ENCODE data around the gene ATG13. TPM values are rescaled to one million over a fixed set of nuclear protein-coding genes. Genes with fewer than 3 reads are reported as not detected.

ATG13 gene
- total and polyA plus RNA-seq, 2 of the 4 experiments (the other 2 are of a cell fraction) = 43.0 to 49.7 TPM

DNA sequence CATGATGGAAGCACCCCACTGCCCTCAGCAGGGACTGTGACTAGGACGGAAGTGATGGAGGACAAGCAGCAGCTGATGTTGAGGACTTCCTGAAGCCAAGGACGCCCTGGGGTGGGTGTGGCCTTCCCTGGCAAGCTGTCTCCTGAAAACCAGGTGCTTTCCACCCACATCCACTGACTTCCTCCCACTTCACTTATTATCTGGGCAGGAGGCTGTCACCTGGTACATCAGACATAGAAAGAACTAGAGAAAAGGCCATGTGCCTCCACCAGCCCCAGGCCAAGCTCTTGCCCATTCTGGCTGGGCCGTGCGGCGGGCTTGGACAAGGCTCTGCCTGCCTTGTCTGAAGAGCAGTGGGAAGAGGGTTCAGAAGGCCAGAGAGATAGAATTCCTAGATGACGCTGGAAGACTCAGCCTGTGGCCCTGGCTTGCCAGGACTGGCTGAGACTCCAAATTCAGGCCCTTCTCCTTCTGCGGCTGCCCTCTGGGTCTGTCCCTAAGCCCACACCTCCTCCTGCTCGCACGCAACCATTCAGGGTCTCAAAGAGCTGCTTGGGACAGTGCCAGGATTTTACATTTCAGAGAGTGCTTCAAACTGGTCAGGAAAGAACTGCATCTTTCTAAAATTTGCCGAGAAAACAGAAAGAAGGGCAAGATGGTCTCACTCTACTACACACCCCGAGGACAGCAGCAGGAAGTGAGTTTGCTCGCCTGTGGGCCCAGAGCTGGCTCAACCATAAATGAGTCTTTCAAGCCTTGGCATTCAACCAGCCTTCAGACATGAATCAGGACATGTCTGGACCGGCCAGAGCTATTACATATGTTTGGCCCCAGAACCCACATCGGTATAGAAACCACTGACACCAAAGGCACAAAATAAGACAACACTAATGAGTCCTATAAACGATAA lies 69.8 kb downstream of the ATG13 start:
- H3K9ac ChIP-seq (ENCODE audit: low read depth, low read length) = peak overlapping the region; percentile 64
- peak overlapping the region; percentile 78 for H4K91ac ChIP-seq (ENCODE audit: insufficient read depth, low read depth, low read length)
- ATAC-seq (ENCODE audit: low read depth) (peak; percentile 85), DNase-seq (peak; percentile 91)
- peak overlapping the region; percentile 95 for H4K5ac ChIP-seq (ENCODE audit: low read depth, low read length)
- H3K79me1 ChIP-seq (ENCODE audit: low read depth in 1 of 2, low read length in 2 of 2) = peaks cover 15 to 38% of the 10 kb centered on the region in 2 experiments
- intact Hi-C loops (cut with micrococcal nuclease) (loop anchor here (10.0 kb wide), 1 partner anchor 302 kb away; the partner anchor contains the start of gene MDK), in situ Hi-C loops (cut with MboI; ENCODE audit: low sequenced_read_pairs) (no loop called here), dilution Hi-C loops (cut with HindIII; ENCODE audit: low sequenced_read_pairs, unreplicated experiment) (no loop called here)
- no TSS peak for BruUV-seq (replicated peaks)
- peak overlapping the region; percentile 60 to 85 for H4K8ac ChIP-seq (ENCODE audit: low read depth in 2 of 2, low read length in 2 of 2)
- peak overlapping the region; percentile 77 for H2BK120ac ChIP-seq (ENCODE audit: low read depth, low read length)
- H3K4me1 ChIP-seq (ENCODE audit: control insufficient read depth, insufficient read depth, low read length) = peaks cover 18% of the 10 kb centered on the region
- H3K4ac ChIP-seq (ENCODE audit: low read depth, low read length) = peak overlapping the region; percentile 83
- H3K9me3 ChIP-seq (ENCODE audit: control insufficient read depth, insufficient read depth, low read length) = no peaks in the 10 kb centered on the region
- peak overlapping the region; percentile 94 for H3K27ac ChIP-seq (ENCODE audit: insufficient read depth, low read length)
- peak overlapping the region; percentile 79 for H2AK9ac ChIP-seq (replicated peaks; ENCODE audit: low read depth, low read length, poor library complexity)
- peaks cover 22% of the 10 kb centered on the region for H3K9me1 ChIP-seq (ENCODE audit: insufficient read depth, low read length)
- peak overlapping the region; percentile 80; the same call in 2 of the 3 replicates for H2BK15ac ChIP-seq (ENCODE audit: low read depth, low read length)
- peak overlapping the region; percentile 52 for H2AFZ ChIP-seq (replicated peaks; ENCODE audit: low read length, poor library complexity)
- H3K4me3 ChIP-seq (ENCODE audit: insufficient read depth, low read depth, low read length) = no peak overlapping the region
- TF ChIP-seq RFX5 (IDR thresholded peaks at IDR 0.05; ENCODE audit: low read depth, low read length) = no peak
- TF ChIP-seq POLR2A (IDR thresholded peaks at IDR 0.05; ENCODE audit: low read depth, low read length) = peak; percentile 47; the same call in 1 of the 2 replicates
- H3K14ac ChIP-seq (replicated peaks; ENCODE audit: low read depth, low read length) = peak overlapping the region; percentile 85
- peak overlapping the region; percentile 53 for H3K4me2 ChIP-seq (ENCODE audit: low read depth, low read length)
- H2AK5ac ChIP-seq (ENCODE audit: low read depth, low read length) = peak overlapping the region; percentile 85
- peaks cover 46% of the 10 kb centered on the region for H3K36me3 ChIP-seq (ENCODE audit: control insufficient read depth, insufficient read depth, low read length)
- 14% methylated on average over 4 of the region's 15 CpGs; no CpG with 5 or more reads in 1 of the 2 experiments for WGBS, 2 experiments (ENCODE audit: extremely low coverage in 2 of 2, insufficient read length in 1 of 2)
- peak overlapping the region; percentile 93 for H3K18ac ChIP-seq (ENCODE audit: low read depth, low read length)
- H4K20me1 ChIP-seq (ENCODE audit: insufficient read depth, low read length) = peaks cover 6% of the 10 kb centered on the region; the same call in 1 of the 2 replicates
- H3K56ac ChIP-seq (ENCODE audit: extremely low read depth, insufficient read depth, low read length) = 0 out of 2 replicates have a peak overlapping the region, but pooled peaks have one; percentile 39
- H2BK5ac ChIP-seq (ENCODE audit: low read depth, low read length, poor library complexity, severe bottlenecking) = peak overlapping the region; percentile 94
- H3K27me3 ChIP-seq (ENCODE audit: control insufficient read depth, insufficient read depth, low read length) = no peaks in the 10 kb centered on the region
- POLR2A ChIA-PET (ENCODE audit: unreplicated experiment) = interaction anchor here (0.7 kb wide), 1 partner anchor 38 kb away, joined by 5 read pairs; no protein-coding TSS in a partner anchor
- peak overlapping the region; percentile 40; the same call in 1 of the 2 replicates for H2BK20ac ChIP-seq (ENCODE audit: low read depth, low read length)
- H3K23ac ChIP-seq (ENCODE audit: low read depth, low read length) = peak overlapping the region; percentile 51; the same call in 1 of the 2 replicates
- CTCF ChIA-PET = interaction anchor here (0.6 to 1.0 kb wide), 2 partner anchors 38 to 81 kb away, joined by 3 read pairs; no protein-coding TSS in a partner anchor

Measured in IMR-90 (cell line).